UCSD-AML1 (cell line): ENCODE data around the gene ALDH1L1.
"Not testable (repeated sequence)": the region's sequence is repeated elsewhere in the genome, so short reads cannot be mapped to it uniquely, and the experiment has no call there.

Source experiments
- DNase-seq: peaks from one replicate; lab custom pipeline; 2025; ENCODE audit not compliant: unreplicated experiment; lab: John Stamatoyannopoulos, UW

Gene ALDH1L1

DNA sequence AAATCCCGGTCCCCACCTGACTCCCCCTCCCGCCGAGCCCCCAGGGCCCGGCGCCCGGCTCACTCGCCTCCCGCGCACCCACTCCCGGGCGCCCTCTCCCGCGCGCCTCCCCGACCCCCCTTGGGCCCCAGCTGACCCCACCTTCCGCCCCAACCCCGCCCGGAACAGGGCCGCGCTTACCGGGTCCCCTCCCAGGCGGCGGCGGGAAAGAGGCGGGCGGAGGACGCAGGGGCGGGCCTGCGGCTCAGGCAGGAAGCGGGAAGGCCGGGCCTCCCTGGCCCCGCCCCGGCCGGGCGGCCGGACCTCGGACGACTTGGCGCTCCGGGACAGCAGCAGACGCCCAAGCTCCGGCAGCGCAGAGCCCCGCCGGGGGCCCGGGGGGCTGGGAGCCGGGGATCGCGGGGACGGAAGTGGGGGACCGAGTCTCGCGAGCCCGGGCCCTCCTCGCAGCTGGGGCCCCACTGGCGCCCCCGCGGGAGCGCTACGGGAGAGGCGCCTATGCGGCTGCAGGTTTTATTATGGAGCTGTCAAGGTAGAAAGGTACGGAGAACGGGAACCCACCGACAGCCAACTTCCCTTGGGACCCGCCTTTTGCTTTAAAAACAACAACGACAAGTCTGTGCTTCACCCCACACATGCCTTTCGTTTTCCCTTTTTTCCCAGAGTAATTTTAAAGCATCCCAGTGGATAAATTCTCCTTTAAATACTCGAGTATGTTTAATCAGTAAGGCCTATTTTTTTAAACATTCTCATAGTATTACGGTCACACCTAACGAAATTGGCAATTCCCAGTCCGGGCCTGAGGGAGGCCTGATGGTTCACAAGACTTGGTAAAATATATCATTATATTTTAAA is 96.2 kb downstream of the ALDH1L1 start, which contains the start of gene SLC41A3:
TSS of gene SLC41A3 (minus strand) at position 212 of the 855 bp plus-strand sequence. CDS start 15,905 bp downstream, outside the sequence.
- DNase-seq = peak; percentile 90

DNA sequence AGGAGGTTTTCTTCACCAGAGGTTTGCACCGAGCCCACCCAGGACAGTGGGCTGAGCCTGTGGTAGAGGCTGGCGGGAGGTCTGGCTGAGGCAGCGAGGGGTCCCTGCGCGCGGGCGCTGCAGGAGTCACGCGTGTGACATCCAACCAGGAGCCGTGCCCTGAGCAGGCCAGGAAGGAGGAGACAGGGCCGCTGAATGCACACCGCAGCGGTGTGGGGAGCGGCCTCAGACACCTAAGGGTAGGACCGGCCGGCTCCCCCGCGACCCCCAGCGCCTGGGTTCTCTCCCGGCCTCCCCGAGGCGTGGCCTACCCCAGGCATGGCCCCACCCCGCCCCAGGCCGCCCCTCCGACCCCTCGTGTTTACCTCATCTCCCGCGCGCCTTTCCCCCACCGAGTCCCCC is 96.9 kb downstream of the ALDH1L1 start:
- peak; percentile 61 for DNase-seq

DNA sequence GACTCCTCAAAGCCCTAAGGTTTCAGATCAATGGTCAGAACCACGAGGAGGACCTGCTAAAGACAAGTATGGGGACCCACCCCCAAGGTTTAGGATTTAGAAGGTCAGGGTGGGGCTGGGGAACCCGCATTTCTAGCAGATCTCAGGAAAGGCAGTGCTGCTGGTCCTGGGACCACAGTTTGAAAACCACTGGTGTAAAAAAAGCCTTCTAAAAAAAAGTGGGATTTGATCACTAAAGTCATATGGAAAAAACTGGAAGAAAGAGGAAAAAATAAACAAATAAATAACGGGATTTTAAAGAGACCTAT is 97.3 kb downstream of the ALDH1L1 start:
- no peak for DNase-seq

DNA sequence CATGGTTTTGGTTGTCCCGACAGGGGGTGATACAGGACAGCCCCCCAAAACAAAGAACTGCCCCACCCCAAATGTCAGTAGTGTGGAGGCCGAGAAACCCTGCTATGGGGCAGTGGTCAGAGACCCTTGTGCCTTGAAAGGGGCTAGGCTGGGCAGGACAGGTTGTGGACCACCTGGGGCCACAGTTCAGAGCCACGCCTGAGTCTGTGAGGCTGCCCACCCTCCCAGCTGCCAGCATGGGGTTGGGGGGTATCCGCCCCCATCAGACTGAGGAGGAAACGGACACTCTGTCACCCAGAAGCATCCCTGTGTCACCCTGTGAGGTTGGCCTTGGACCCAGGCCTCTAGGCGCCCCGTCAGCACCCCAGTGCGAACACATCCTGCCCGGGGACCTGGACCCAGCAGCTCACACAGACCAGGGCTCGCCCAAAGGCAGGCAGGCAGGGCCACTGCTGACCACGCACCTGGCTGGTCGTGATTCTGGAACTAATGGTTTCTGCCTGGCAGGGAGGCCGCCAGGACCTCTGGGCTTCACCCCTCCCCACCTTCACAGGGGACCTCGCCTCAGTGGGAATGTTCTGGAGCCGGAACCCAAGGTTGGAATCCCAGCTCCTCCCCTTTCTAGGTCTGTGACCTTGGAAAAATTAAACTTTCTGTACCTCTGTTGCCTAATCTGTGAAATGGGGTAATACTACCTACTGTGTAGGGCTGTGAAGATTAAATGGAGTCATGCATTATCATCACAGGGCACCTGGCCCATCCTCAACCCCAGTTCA is 97.8 kb downstream of the ALDH1L1 start:
- no peak for DNase-seq

DNA sequence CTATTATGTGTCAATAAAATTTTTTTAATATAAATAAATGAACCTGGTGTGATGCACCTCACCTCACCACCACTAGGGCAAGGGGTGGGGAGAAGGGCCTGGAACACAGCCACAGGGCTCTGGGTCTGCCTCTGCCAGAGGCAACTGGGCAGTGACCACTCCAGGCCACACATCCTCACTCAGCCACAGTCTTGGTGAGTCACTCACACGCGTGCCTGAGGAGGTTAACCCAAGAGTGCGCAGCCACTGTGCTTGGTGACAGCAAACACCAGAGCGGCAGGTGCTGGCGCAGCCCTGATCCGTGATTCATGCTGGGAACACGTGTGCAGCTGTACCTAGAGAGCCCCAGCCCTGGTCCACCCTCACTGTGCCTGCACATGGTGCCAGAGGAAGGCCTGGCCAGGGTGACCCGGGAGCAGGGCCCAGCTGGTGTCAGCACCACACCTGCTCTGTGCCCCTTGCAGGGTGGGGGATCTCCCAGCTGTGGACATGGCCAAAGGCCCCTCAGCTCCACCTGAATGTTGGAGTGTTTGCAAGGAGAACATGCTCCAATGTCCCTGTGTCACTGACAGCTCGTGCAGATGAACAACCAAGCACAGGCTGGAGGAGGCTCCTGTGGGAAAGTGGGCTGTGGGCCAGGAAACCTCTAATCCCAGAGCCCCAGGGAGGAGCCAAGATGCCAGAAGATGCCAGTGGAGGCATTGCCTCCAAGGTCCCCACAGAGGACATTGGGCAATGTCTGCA is 98.6 kb downstream of the ALDH1L1 start:
- no peak for DNase-seq

DNA sequence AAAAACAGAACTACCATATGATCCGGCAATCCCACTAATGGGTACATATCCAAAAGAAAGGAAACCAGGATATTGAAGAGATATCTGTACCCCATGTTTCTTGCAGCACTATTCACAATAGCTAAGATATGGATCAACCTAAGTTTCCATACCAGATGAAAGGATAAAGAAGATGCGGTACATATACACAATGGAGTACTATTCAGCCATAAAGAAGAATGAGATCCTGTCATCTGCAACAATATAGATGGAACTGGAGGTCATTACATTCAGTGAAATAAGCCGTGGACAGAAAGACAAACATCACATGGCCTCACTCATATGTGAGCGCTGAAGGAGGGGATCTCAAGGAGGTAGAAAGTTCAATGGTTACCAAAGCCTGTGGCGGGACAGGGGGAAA is 99.4 kb downstream of the ALDH1L1 start:
- no peak for DNase-seq

- no peak for DNase-seq
Observed at GRCh38 chr3:126078866-126079265, 101.5 kb downstream of the ALDH1L1 start.

DNA sequence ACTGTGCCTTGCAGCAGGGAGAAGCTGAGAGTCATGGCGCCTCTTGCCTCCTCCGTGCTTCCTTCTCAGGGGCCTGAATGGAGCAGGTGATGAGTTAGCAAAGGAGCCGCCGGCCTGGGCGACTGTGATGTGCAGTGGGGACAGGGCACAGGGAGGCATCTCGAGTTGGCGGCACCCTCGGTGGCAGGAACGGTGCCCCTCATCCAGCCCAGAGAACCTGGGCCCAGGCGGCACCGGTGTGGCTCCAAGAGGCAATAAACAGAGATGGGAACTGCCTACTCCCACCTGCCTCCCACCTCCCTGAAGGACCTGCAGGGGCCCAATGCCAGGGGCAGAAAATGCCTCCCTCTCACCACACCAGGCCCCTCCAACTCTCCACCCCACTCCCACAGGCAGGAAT is 102.6 kb downstream of the ALDH1L1 start:
- no peak for DNase-seq

DNA sequence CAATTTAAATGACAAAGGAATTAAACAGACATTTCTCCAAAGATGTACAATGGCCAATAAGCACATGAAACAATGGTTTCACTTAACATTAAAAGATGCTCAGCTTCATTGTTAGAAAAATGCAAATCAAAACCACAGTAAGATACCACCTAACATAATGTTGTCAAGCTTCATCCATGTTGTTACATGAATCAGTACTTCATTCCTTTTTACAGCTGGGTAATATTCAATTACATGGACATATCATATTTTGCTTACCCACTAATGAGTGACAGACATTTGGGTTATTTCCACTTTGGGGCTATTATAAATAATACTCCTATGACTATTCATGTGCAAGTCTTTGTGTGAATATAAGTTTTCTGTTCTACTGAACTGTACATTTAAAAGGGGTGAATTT is 104.2 kb downstream of the ALDH1L1 start:
- DNase-seq = no peak

DNA sequence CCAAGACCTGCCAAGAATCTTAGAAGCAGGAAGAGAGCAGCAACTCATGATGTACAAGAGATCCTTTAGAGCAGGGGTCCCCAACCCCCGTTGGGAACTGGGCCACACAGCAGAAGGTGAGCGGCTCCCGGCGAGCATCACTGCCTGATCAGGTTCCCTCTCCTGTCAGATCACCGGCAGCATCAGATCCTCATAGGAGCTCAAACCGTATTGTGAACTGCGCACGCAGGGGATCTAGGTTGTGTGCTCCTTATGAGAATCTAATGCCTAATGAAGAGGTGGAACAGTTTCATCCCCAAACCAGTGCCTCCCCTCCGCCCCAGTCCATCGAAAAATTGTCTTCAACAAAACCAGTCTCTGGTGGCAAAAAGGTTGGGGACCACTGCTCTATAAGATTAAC is 110.2 kb downstream of the ALDH1L1 start:
- no peak for DNase-seq

GRCh38 chr3:126067959-126068358 is 112.4 kb downstream of the ALDH1L1 start:
- no peak for DNase-seq

DNA sequence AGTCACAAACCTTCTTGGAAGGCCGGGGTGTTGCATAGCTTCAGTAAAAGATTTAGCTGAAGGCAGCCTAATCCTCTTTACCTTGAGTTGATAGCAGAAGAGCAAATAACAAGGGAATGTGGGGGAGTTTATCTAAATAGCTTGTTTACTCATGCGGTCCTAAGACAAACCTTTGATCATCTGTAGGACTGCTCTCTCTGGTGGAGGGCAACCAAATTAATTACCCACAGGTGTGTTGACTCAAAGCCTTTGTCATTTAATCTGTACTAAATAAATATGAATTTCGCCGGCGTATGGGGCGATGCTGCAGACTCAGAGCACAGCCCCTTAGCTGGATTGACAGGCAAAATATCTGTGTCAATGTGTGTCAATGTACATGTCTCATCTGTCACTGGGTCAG is 113.7 kb downstream of the ALDH1L1 start:
- DNase-seq = not testable (repeated sequence)

- no peak for DNase-seq
Observed at GRCh38 chr3:126065876-126066275, 114.5 kb downstream of the ALDH1L1 start.

GRCh38 chr3:126064627-126065258 is 115.6 kb downstream of the ALDH1L1 start:
- DNase-seq = peak; percentile 34

GRCh38 chr3:126063358-126063965 is 116.9 kb downstream of the ALDH1L1 start:
- no peak for DNase-seq

GRCh38 chr3:126061301-126062032 is 118.9 kb downstream of the ALDH1L1 start:
- DNase-seq = no peak

DNA sequence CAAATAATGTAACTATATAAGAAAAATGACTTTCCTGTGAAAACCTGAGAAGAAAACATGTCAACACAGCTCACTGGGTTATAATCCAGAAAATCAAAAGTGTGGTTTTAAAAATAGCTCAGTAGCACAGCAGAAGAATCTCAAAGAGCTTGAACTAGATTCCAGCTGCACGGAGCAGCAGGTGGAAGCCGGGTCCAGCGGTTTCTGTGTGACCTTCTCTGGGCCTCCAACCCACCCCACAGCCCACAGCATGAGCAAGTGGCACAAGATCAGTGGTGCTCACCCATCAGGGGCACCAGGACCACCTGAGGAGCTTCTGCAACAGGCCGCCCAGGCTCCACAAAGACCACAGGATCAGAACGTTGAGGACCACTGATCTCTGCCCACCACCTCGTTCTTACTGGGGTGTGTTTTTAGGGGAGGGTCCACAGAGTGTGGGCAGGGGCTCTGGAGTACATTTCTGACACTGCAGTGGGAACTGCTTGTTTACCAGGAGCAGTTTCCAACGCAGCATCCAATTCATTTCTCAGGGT is 119.7 kb downstream of the ALDH1L1 start:
- no peak for DNase-seq

- DNase-seq = no peak
Observed at GRCh38 chr3:126058666-126059065, 121.7 kb downstream of the ALDH1L1 start.

GRCh38 chr3:126057936-126058335 is 122.5 kb downstream of the ALDH1L1 start:
- no peak for DNase-seq

DNA sequence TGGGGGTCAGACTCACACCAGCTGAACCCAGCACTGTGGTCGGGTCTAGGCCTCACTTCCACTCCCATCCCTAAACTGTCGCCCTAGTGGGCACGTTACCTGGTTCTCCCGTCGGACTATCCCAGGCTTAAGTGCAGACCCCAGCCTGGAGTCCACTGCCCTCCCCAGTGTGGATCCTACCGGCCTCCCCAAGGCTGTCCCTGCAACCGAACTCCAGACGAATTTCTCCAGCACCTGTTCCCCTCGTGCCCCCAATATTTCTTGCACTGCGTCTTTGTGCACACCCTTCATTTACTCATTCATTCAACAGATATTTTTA is 122.9 kb downstream of the ALDH1L1 start:
- no peak for DNase-seq
